Stimulated activated CD8-positive, alpha-beta memory T cell treated with anti-CD3 and anti-CD28 coated beads, Interleukin-4, amount 100 ng/mL, for 4 hours (primary cell): ENCODE data around the gene VSIG8.
"Not testable (repeated sequence)": the region's sequence is repeated elsewhere in the genome, so short reads cannot be mapped to it uniquely, and the experiment has no call there.

ENCODE experiments used
- DNase-seq, 2 donors: peaks; one replicate each; pipeline ENCODE4 v3.0.0-alpha.2; 2020; ENCODE audit warnings: low read depth in 2 of 2, low spot score in 1 of 2

VSIG8 gene

GRCh38 chr1:159862557-159862956 lies at the start of gene VSIG8:
TSS of gene VSIG8 (minus strand) at chr1:159862657. CDS start at chr1:159862521, 136 bp downstream.
- DNase-seq: no peak

GRCh38 chr1:159911326-159912070 lies 49.0 kb upstream of the VSIG8 start:
- no peak for DNase-seq

GRCh38 chr1:159908031-159908940 lies 45.8 kb upstream of the VSIG8 start:
- no peak for DNase-seq

- no peak for DNase-seq
These were observed 44.5 kb upstream of the VSIG8 start for GRCh38 chr1:159906960-159907359.

- not testable (repeated sequence) for DNase-seq
These were observed 41.6 kb upstream of the VSIG8 start for GRCh38 chr1:159904036-159904435.

- no peak for DNase-seq
These were observed 40.1 kb upstream of the VSIG8 start for GRCh38 chr1:159902541-159902940.

GRCh38 chr1:159900755-159901360 lies 38.4 kb upstream of the VSIG8 start:
- DNase-seq: no peak

GRCh38 chr1:159900086-159900680 lies 37.7 kb upstream of the VSIG8 start, which contains the start of gene CFAP45:
TSS of gene CFAP45 (minus strand) at chr1:159900165. CDS start at chr1:159900098, 67 bp downstream.
- no peak for DNase-seq

GRCh38 chr1:159899634-159900033 lies 37.2 kb upstream of the VSIG8 start:
- DNase-seq: not testable (repeated sequence)

- no peak for DNase-seq
These were observed 36.1 kb upstream of the VSIG8 start for GRCh38 chr1:159898527-159898926.

- DNase-seq: no peak
These were observed 35.5 kb upstream of the VSIG8 start for GRCh38 chr1:159897962-159898361.

GRCh38 chr1:159896546-159896930 lies 34.1 kb upstream of the VSIG8 start:
- DNase-seq: no peak

- no peak for DNase-seq
These were observed 33.5 kb upstream of the VSIG8 start for GRCh38 chr1:159895836-159896545.

- no peak for DNase-seq
These were observed 32.8 kb upstream of the VSIG8 start for GRCh38 chr1:159895286-159895685.

- DNase-seq: no peak
These were observed 30.5 kb upstream of the VSIG8 start for GRCh38 chr1:159892944-159893343.

GRCh38 chr1:159891275-159892157 lies 29.1 kb upstream of the VSIG8 start:
- DNase-seq: peak; percentile 47 to 51

GRCh38 chr1:159890390-159890789 lies 27.9 kb upstream of the VSIG8 start:
- DNase-seq: no peak

GRCh38 chr1:159889821-159890252 lies 27.4 kb upstream of the VSIG8 start:
- DNase-seq: no peak

- no peak for DNase-seq
These were observed 26.7 kb upstream of the VSIG8 start for GRCh38 chr1:159889202-159889601.

GRCh38 chr1:159884296-159884695 lies 21.8 kb upstream of the VSIG8 start:
- no peak for DNase-seq
